SJSA1 (cell line): ENCODE measurements around the gene FBXL17. TPM values are rescaled to one million over a fixed set of nuclear protein-coding genes. Genes with fewer than 3 reads are reported as not detected.

Experiments
- DNase-seq, 2 experiments: peaks; one replicate each; pipeline ENCODE4 v3.0.0-alpha.2; 2015 to 2020; ENCODE audit warnings: low spot score in 2 of 2, low read depth in 1 of 2
- H3K27ac ChIP-seq: fragments of 250-450 bp; sonication (Bioruptor Pico); 2 replicates; pipeline ENCODE4 v1.5.1; 2020; ENCODE audit warnings: mild to moderate bottlenecking, moderate library complexity
- H3K27me3 ChIP-seq: fragments of 250-450 bp; sonication (Bioruptor Pico); replicated peaks from 2 replicates; pipeline ENCODE4 v1.5.1; 2020; ENCODE audit warnings: mild to moderate bottlenecking, moderate library complexity
- H3K36me3 ChIP-seq: fragments of 250-450 bp; sonication (Bioruptor Pico); 2 replicates; pipeline ENCODE4 v1.5.1; 2020; ENCODE audit warnings: mild to moderate bottlenecking
- H3K4me1 ChIP-seq: fragments of 250-450 bp; sonication (Bioruptor Pico); replicated peaks from 2 replicates; pipeline ENCODE4 v1.6.1; 2021; ENCODE audit warnings: mild to moderate bottlenecking
- H3K4me3 ChIP-seq: fragments of 250-450 bp; sonication (Bioruptor Pico); 2 replicates; pipeline ENCODE4 v1.5.1; 2020; ENCODE audit warnings: mild to moderate bottlenecking
- H3K9me3 ChIP-seq: fragments of 250-450 bp; sonication (Bioruptor Pico); replicated peaks from 2 replicates; pipeline ENCODE4 v1.5.1; 2020; ENCODE audit warnings: mild to moderate bottlenecking
- total RNA-seq: library from RNA; depleted of rRNA; stranded (reverse); fragments of >200 nt; shearing (Covaris generic); gene quantifications from 2 replicates; pipeline ENCODE4 v1.2.3, GENCODE V29; 2014

FBXL17 gene
- total RNA-seq, 1 experiment from 2014 or later = 11.5 TPM

DNA sequence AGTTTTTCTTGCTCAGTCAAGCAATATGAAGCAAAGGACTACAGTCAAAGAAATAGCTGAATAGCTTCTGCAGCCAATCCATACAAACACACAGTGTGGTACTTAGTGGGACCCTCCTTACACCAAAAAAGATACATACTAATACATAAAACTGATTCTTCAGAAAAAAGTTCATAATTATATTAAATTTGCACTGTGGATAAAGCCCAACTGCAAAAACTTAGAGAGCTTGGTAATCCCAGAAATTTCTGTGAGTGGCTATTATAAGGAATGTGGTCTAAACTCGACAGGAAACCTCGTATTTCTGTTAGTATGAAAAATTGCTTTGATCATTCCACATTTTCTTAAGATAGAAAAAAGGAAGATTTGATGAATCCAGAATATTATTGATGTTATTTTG is 245.4 kb downstream of the FBXL17 start:
- H3K9me3 ChIP-seq = no peaks in the 10 kb centered on the region
- H3K36me3 ChIP-seq = no peaks in the 10 kb centered on the region
- H3K4me1 ChIP-seq = no peaks in the 10 kb centered on the region
- H3K27ac ChIP-seq = no peak overlapping the region
- no peaks in the 10 kb centered on the region for H3K27me3 ChIP-seq
- H3K4me3 ChIP-seq = no peak overlapping the region
- DNase-seq = no peak

DNA sequence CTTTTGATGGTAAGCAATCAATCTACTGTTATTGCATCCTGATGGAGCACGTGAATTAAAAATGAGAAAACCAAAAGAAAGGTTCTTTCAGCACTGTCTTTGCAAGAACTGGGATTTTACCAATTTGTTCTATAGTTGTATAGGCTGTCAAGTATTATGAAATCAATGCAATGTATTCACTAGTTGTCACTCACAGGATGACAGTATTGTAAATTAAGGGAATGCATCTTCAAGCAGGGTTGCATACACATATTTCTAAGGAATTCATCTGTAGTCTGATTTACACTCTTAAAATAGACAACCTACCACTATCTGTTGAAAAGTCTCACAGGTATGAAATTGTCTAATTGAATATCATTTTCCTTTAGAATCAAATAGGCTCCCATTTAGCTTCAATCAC is 252.8 kb downstream of the FBXL17 start:
- Histone ChIP-seq H3K27ac (no peak overlapping the region), H3K4me3 (no peak overlapping the region), H3K9me3 (no peaks in the 10 kb centered on the region), H3K36me3 (no peaks in the 10 kb centered on the region), H3K27me3 (no peaks in the 10 kb centered on the region), H3K4me1 (no peaks in the 10 kb centered on the region)
- no peak for DNase-seq

DNA sequence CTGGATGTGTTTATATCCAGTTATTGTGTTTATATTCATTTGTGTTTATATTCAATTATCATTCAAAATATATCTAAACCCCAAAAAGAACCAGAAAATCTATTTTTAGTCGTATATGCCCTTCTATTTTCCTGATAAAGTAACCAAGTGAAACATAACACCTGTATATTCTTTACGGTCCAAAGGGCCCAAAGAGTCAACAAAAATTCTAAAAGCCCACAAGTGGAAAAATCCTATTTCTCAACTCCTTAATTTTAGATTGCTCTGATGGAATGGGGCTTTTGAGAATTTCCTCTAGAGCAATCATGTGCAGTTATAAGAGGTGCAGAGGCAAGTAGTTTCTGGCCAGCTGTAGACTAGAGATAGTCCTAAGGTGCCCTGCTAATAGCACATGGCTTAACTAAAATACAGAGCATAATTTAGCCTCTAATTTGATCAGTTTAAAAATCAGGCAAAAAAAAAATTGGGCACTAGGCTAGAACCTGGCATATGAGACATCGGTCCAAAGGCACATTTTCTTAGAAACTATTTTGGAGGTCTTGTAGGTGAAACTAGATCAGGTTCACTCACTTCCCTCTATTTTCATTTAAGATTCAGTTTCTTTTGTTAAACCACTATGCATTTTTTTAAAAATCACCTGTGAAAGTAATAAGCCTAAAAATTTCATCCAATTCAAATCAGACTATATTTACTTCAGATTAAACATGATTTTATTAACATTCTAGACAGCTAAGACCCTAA is 256.0 kb downstream of the FBXL17 start:
- Histone ChIP-seq H3K27me3 (no peaks in the 10 kb centered on the region), H3K9me3 (no peaks in the 10 kb centered on the region), H3K36me3 (no peaks in the 10 kb centered on the region)

DNA sequence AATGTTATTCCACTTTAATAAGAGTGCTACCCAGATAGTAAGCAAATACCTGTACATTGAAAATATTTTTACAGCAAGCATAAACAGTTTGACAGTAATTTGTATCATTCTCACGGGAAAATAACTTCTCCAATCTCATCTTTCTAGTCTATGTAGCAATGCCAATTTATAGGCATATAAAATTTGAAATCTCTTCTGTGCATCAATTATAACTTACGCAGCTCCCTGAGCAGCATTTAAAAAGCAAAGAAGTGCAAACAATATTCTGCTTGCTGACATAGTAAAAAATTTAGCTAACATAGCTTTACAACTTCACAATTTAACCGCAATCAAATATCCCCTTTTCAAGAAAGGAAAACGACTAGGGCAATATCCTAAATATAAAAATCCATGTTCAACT is 257.3 kb downstream of the FBXL17 start:
- no peaks in the 10 kb centered on the region for H3K27me3 ChIP-seq
- no peaks in the 10 kb centered on the region for H3K36me3 ChIP-seq
- no peak for DNase-seq
- H3K27ac ChIP-seq = no peak overlapping the region
- no peaks in the 10 kb centered on the region for H3K4me1 ChIP-seq
- no peak overlapping the region for H3K4me3 ChIP-seq
- no peaks in the 10 kb centered on the region for H3K9me3 ChIP-seq

More for the DNA sequence above, 256.0 kb downstream of the FBXL17 start:
- Histone ChIP-seq H3K4me3 (no peak overlapping the region), H3K27ac (no peak overlapping the region), H3K4me1 (no peaks in the 10 kb centered on the region)
- DNase-seq = no peak

GRCh38 chr5:108122702-108123101 is 259.2 kb downstream of the FBXL17 start:
- Histone ChIP-seq H3K36me3 (no peaks in the 10 kb centered on the region), H3K27ac (no peak overlapping the region), H3K27me3 (no peaks in the 10 kb centered on the region), H3K4me1 (no peaks in the 10 kb centered on the region), H3K9me3 (no peaks in the 10 kb centered on the region), H3K4me3 (no peak overlapping the region)
- no peak for DNase-seq

DNA sequence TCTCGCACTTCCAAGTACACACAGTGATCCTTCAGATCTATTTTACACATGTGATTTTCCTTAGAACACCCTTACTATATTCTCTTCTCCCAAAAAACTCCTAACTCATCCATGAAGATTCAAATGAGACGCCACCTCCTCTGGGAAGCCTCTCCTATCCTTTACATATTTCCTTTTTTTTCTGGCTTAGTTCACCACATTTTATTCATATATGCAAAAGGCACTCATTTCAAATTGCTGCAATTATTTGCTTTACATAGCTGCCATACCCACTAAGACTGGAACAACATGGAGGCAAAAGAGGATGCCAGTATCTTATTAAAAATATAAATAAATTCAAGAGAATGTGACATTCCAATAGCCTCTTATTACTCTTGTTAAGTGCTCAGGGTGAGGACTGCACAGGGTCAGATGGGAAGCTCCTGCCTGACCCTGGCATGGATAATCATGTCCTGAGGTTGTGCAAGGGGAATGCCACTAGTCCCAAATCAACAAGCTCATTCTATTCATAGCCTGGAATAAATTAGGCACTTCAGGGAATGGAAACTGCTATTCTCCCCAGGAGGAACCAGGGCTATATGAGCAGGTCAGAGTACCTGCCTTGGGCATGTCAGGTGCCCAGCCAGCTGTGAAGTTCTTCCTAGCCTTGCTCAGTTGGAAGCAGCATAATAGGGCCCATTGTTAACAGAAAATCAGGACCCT is 262.9 kb downstream of the FBXL17 start:
- Histone ChIP-seq H3K36me3 (no peaks in the 10 kb centered on the region), H3K4me1 (no peaks in the 10 kb centered on the region), H3K27me3 (no peaks in the 10 kb centered on the region), H3K4me3 (no peak overlapping the region), H3K27ac (no peak overlapping the region), H3K9me3 (no peaks in the 10 kb centered on the region)
- no peak for DNase-seq

- H3K27me3 ChIP-seq = no peaks in the 10 kb centered on the region
- H3K4me1 ChIP-seq = no peaks in the 10 kb centered on the region
- DNase-seq = no peak
- no peak overlapping the region for H3K4me3 ChIP-seq
- H3K27ac ChIP-seq = no peak overlapping the region
- no peaks in the 10 kb centered on the region for H3K36me3 ChIP-seq
- no peaks in the 10 kb centered on the region for H3K9me3 ChIP-seq
Measured at GRCh38 chr5:108115673-108116072, 266.2 kb downstream of the FBXL17 start.

GRCh38 chr5:108113950-108114349 is 267.9 kb downstream of the FBXL17 start:
- Histone ChIP-seq H3K27me3 (no peaks in the 10 kb centered on the region), H3K9me3 (no peaks in the 10 kb centered on the region), H3K4me1 (no peaks in the 10 kb centered on the region), H3K27ac (no peak overlapping the region), H3K36me3 (no peaks in the 10 kb centered on the region), H3K4me3 (no peak overlapping the region)
- DNase-seq = no peak

- Histone ChIP-seq H3K27ac (no peak overlapping the region), H3K4me1 (no peaks in the 10 kb centered on the region), H3K27me3 (no peaks in the 10 kb centered on the region), H3K4me3 (no peak overlapping the region), H3K9me3 (no peaks in the 10 kb centered on the region), H3K36me3 (no peaks in the 10 kb centered on the region)
- no peak for DNase-seq
Measured at GRCh38 chr5:108111736-108112135, 270.2 kb downstream of the FBXL17 start.

- H3K4me3 ChIP-seq = no peak overlapping the region
- no peaks in the 10 kb centered on the region for H3K27me3 ChIP-seq
- no peaks in the 10 kb centered on the region for H3K9me3 ChIP-seq
- H3K36me3 ChIP-seq = no peaks in the 10 kb centered on the region
- H3K4me1 ChIP-seq = no peaks in the 10 kb centered on the region
- no peak overlapping the region for H3K27ac ChIP-seq
- no peak for DNase-seq
Measured at GRCh38 chr5:108109059-108109458, 272.8 kb downstream of the FBXL17 start.

DNA sequence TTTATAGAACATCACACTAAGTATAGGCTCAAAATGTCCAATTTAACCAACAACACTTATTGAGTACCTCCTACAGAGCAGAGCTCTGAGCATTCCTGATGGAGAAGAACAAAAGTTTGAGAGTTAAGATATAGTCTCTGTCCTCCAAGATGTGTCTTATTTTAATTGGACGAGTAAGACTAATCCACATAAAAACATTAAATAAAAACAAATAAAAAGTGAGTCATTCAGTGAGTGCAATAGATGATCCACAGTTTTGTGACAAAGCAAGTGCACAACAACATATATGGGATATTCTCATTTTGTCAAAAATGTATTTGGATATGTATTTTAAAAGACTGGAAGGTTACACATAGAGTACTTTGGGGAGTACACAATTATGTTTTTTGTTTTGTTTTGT is 277.4 kb downstream of the FBXL17 start:
- Histone ChIP-seq H3K9me3 (no peaks in the 10 kb centered on the region), H3K27me3 (no peaks in the 10 kb centered on the region), H3K27ac (no peak overlapping the region), H3K4me3 (no peak overlapping the region), H3K4me1 (no peaks in the 10 kb centered on the region), H3K36me3 (no peaks in the 10 kb centered on the region)
- no peak for DNase-seq

- no peaks in the 10 kb centered on the region for H3K9me3 ChIP-seq
- H3K27me3 ChIP-seq = no peaks in the 10 kb centered on the region
- DNase-seq = no peak
- H3K27ac ChIP-seq = no peak overlapping the region
- H3K36me3 ChIP-seq = no peaks in the 10 kb centered on the region
- no peaks in the 10 kb centered on the region for H3K4me1 ChIP-seq
- no peak overlapping the region for H3K4me3 ChIP-seq
Measured at GRCh38 chr5:108102463-108102862, 279.4 kb downstream of the FBXL17 start.

GRCh38 chr5:108101821-108102220 is 280.1 kb downstream of the FBXL17 start:
- no peak overlapping the region for H3K4me3 ChIP-seq
- no peaks in the 10 kb centered on the region for H3K9me3 ChIP-seq
- DNase-seq = no peak
- H3K27me3 ChIP-seq = no peaks in the 10 kb centered on the region
- no peaks in the 10 kb centered on the region for H3K36me3 ChIP-seq
- H3K27ac ChIP-seq = no peak overlapping the region
- no peaks in the 10 kb centered on the region for H3K4me1 ChIP-seq

DNA sequence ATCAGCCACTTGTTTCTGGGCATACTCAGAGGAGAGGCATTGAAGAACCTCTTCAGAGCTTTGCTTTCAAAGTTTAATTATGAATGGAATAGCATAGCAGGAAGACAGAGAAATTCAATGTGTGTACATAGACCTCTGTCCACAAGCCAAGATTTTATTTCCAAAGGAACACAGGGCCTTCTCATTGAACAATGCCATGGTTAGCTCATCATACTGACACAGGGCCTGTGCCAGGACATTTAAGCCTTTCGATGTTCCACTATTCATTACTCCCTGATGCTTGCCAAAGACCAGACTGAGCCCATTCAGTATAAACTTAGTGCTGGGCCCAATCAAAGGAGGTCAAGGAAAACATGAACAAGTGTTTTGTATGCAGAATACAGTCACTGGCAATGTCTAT is 280.8 kb downstream of the FBXL17 start:
- no peak for DNase-seq
- H3K9me3 ChIP-seq = no peaks in the 10 kb centered on the region
- no peaks in the 10 kb centered on the region for H3K4me1 ChIP-seq
- no peaks in the 10 kb centered on the region for H3K27me3 ChIP-seq
- no peaks in the 10 kb centered on the region for H3K36me3 ChIP-seq
- H3K4me3 ChIP-seq = no peak overlapping the region
- H3K27ac ChIP-seq = no peak overlapping the region
